Right renal pelvis (tissue), 4 donors: ENCODE measurements around the gene CD72. TPM values are rescaled to one million over a fixed set of nuclear protein-coding genes. Genes with fewer than 3 reads are reported as not detected.

Experiments
- DNase-seq, 4 donors: peaks; one replicate each; pipeline ENCODE4 v3.0.0-alpha.2; 2013; ENCODE audit warnings: low read depth in 4 of 4, low spot score in 3 of 4, missing footprints in 1 of 4
- polyA plus RNA-seq, 4 donors: library from polyadenylated mRNA; unstranded; fragments of 120-200 nt; gene quantifications; one replicate each; pipeline ENCODE4 v1.2.1, GENCODE V29; 2013; ENCODE audit not compliant: insufficient read length in 4 of 4

Gene CD72
- polyA plus RNA-seq, 4 donors, result 2.5 to 3.3 (median 2.7) TPM

DNA sequence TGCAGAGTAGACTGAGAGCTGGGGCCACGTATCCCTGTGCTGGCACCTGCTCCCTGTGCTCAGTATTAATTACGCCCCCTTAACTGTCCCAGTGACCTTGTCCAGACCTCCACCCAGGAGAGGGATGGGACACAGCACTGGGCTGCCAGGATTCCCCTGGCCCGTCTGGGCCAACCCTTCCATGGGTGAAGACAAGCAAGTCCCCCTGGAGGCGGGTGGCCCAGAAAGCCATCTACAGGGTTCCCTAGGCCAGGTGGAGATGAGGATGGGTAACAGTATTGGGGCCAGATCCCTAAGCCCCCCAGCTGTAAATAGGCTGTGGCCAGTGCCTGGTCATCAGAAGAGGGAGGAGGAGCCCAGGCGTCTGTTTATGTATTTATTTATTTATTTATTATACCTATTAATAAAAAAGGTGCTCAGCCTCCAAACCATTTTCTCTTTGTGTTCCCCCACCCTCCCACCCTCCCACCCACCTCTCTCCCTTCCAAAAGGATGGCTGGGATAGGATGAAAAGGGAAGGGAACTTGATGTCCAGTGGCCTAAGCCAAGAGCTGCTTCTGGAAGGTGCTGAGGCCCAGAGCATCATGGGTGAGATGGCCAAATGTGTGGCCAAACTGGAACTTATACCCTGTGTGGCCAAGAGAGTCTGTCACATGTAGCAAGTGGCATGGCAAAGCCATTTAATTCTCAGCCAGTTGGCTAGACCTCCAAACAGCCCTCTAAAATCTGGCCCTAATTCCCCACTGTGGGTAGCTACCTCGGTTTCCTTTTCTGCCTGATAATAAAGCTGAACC, 56.5 kb downstream of the CD72 start:
- DNase-seq, result no peak

DNA sequence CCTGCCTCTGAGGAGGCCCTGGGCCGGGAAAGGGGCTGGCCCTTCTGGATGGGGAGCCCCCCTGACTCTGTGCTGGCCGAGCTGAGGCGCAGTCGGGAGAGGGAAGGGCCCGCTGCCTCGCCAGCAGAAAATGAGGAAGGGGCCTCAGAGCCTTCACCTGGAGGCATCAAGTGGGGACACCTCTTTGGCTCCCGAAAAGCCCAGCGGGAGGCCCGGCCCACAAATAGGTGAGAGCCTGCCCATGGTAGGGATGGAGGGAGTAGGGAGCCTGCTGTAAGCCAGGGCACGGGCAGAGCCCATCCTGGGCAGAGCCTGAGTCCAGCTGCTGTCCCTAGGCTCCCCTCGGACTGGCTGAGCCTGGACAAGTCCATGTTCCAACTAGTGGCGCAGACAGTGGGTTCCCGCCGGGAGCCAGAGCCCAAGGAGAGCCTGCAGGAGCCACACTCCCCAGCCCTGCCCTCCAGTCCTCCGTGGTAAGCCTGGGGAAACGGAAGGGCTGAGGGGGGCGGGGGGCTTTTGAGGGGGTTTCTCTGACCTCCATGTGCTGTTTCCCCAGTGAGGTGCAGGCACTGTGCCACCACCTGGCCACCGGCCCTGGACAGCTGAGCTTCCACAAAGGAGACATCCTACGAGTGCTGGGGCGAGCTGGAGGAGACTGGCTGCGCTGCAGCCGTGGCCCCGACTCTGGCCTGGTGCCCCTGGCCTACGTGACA, 57.4 kb downstream of the CD72 start:
- no peak for DNase-seq

Other genes with a start within 250 kb of the CD72 start
- 10 to 100 TPM; 17.7 to 20.7 (median 19.2) TPM for gene RUSC2, start 128.3 kb downstream of the CD72 start, polyA plus RNA-seq
- gene TESK1, start 13.2 kb downstream of the CD72 start, polyA plus RNA-seq, result 10 to 100 TPM; 34.4 to 44.0 (median 38.9) TPM
- under 1 TPM; 0.28 to 0.43 (median 0.35) TPM for gene SIT1, start 32.5 kb upstream of the CD72 start, polyA plus RNA-seq
- not detected for gene RMRP, start 39.6 kb upstream of the CD72 start, polyA plus RNA-seq
- 10 to 100 TPM; 13.9 to 21.9 (median 17.4) TPM for gene CCDC107, start 39.9 kb upstream of the CD72 start, polyA plus RNA-seq
- 1 to 10 TPM; 8.8 to 9.9 (median 9.2) TPM for gene ARHGEF39, start 46.8 kb upstream of the CD72 start, polyA plus RNA-seq
- gene CA9, start 55.5 kb upstream of the CD72 start, polyA plus RNA-seq, result under 1 TPM in 3 of 4 donors, not detected in 1; 0.20 to 0.61 (median 0.60) TPM
- gene TPM2, start 71.5 kb upstream of the CD72 start, polyA plus RNA-seq, result 100 to 1,000 TPM; 128 to 170 (median 161) TPM
- gene TLN1, start 113.8 kb upstream of the CD72 start, polyA plus RNA-seq, result 100 to 1,000 TPM; 125 to 176 (median 153) TPM
- 10 to 100 TPM; 38.2 to 47.9 (median 40.8) TPM for gene CREB3, start 114.3 kb upstream of the CD72 start, polyA plus RNA-seq
- gene GBA2, start 130.8 kb upstream of the CD72 start, polyA plus RNA-seq, result 100 to 1,000 TPM in 2 of 4 donors, 10 to 100 TPM in 2; 97.9 to 118 (median 103) TPM
- gene RGP1, start 130.9 kb upstream of the CD72 start, polyA plus RNA-seq, result 10 to 100 TPM; 28.2 to 30.4 (median 28.7) TPM
- gene MSMP, start 135.9 kb upstream of the CD72 start, polyA plus RNA-seq, result 1 to 10 TPM in 1 of 4 donors, not detected in 3; 2.2 TPM
- 10 to 100 TPM; 24.4 to 28.1 (median 26.0) TPM for gene NPR2, start 173.2 kb upstream of the CD72 start, polyA plus RNA-seq
- 1 to 10 TPM; 4.7 to 6.7 (median 5.4) TPM for gene SPAG8, start 193.8 kb upstream of the CD72 start, polyA plus RNA-seq
- 10 to 100 TPM; 53.7 to 66.4 (median 60.5) TPM for gene HINT2, start 196.6 kb upstream of the CD72 start, polyA plus RNA-seq
- under 1 TPM in 3 of 4 donors, not detected in 1; 0.10 to 0.16 (median 0.13) TPM for gene FAM221B, start 210.3 kb upstream of the CD72 start, polyA plus RNA-seq
- gene TMEM8B, start 210.8 kb upstream of the CD72 start, polyA plus RNA-seq, result 10 to 100 TPM; 26.0 to 31.8 (median 30.0) TPM